C4-2B (cell line): ENCODE data around the gene GLT1D1.

Experiments used
- ZFX ChIP-seq: fragments of 450-650 bp; IDR thresholded peaks from 2 replicates; pipeline ENCODE4 v1.6.1; 2017
- TF ChIP-seq, protein P1 (sequence below): fragments of 450-650 bp; conservative IDR thresholded peaks from 2 replicates; pipeline ENCODE4 v1.5.1; 2017; ENCODE audit warnings: mild to moderate bottlenecking

DNA sequence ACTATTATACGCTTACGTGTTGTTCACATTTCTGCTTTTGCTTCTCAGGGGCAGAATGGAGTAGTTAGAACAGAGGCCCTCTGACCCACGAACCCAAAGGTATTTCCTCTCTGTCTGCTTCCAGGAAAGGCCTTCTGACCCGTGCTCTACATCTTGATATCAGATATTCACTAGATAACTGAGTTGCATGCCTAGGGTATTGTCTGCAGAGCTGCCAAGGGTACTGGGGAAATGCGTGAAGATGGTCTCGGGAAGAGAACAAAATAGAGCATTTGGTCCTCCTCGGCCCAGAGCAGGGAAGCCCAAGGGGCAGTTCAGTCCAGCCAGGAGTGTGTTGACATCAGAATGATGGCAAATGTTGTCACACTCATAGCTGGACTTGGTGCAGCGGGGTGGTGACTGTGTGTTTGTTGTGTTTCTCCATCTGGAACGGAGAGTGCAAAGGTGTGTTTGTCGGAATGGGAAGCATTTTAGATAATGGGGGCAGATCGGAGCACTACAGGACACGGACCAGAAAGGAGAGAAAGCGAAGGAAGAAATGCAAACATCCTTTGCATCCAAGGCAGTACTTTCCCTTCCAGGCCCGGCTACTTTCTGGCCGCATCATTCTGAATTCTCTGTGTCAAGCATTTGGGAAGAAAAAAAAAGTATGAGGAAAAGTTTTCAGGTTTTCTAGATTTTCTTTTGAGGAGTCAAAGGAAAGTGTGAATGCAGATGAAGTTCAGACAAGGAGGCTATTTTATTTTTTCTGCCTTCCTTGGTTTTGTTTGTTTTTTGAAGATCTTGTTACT, 8.1 kb downstream of the GLT1D1 start:
- TF ChIP-seq, protein P1, sequence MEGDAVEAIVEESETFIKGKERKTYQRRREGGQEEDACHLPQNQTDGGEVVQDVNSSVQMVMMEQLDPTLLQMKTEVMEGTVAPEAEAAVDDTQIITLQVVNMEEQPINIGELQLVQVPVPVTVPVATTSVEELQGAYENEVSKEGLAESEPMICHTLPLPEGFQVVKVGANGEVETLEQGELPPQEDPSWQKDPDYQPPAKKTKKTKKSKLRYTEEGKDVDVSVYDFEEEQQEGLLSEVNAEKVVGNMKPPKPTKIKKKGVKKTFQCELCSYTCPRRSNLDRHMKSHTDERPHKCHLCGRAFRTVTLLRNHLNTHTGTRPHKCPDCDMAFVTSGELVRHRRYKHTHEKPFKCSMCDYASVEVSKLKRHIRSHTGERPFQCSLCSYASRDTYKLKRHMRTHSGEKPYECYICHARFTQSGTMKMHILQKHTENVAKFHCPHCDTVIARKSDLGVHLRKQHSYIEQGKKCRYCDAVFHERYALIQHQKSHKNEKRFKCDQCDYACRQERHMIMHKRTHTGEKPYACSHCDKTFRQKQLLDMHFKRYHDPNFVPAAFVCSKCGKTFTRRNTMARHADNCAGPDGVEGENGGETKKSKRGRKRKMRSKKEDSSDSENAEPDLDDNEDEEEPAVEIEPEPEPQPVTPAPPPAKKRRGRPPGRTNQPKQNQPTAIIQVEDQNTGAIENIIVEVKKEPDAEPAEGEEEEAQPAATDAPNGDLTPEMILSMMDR, result no peak
- TF ChIP-seq ZFX, result no peak
